Activated CD8-positive, alpha-beta memory T cell treated with anti-CD3 and anti-CD28 coated beads, Interleukin-2, amount 50 U/mL, for 24 hours (primary cell): Measurements from ENCODE around the gene ALOX15.
"Not testable (repeated sequence)": the region's sequence is repeated elsewhere in the genome, so short reads cannot be mapped to it uniquely, and the experiment has no call there.

Experiments used
- DNase-seq: peaks from one replicate; pipeline ENCODE4 v3.0.0-alpha.2; 2020; ENCODE audit errors: extremely low read depth

ALOX15 gene

GRCh38 chr17:4594931-4595684, 46.4 kb downstream of the ALOX15 start:
- no peak for DNase-seq

- no peak for DNase-seq
Measured at GRCh38 chr17:4594406-4594805, 47.1 kb downstream of the ALOX15 start.

GRCh38 chr17:4593021-4593421, 48.5 kb downstream of the ALOX15 start:
- no peak for DNase-seq

GRCh38 chr17:4592240-4593005, 49.1 kb downstream of the ALOX15 start:
- DNase-seq: no peak

GRCh38 chr17:4591529-4591928, 49.9 kb downstream of the ALOX15 start:
- DNase-seq: no peak

GRCh38 chr17:4590981-4591453, 50.5 kb downstream of the ALOX15 start:
- no peak for DNase-seq

GRCh38 chr17:4590042-4590441, 51.4 kb downstream of the ALOX15 start:
- not testable (repeated sequence) for DNase-seq

- DNase-seq: no peak
Measured at GRCh38 chr17:4588898-4589625, 52.4 kb downstream of the ALOX15 start.

GRCh38 chr17:4588391-4588790, 53.1 kb downstream of the ALOX15 start:
- DNase-seq: no peak

GRCh38 chr17:4587803-4588202, 53.7 kb downstream of the ALOX15 start:
- no peak for DNase-seq

- DNase-seq: no peak
Measured at GRCh38 chr17:4587195-4587594, 54.3 kb downstream of the ALOX15 start.

- no peak for DNase-seq
Measured at GRCh38 chr17:4586043-4586442, 55.4 kb downstream of the ALOX15 start.

GRCh38 chr17:4585638-4585994, 55.9 kb downstream of the ALOX15 start:
- DNase-seq: no peak

- DNase-seq: no peak
Measured at GRCh38 chr17:4584917-4585637, 56.4 kb downstream of the ALOX15 start.

GRCh38 chr17:4584101-4584916, 57.2 kb downstream of the ALOX15 start, which contains the start of gene SMTNL2:
Gene SMTNL2, plus strand, starts transcription at chr17:4584529. Its CDS starts 77 bp downstream, at chr17:4584606.
- DNase-seq: no peak

- no peak for DNase-seq
Measured at GRCh38 chr17:4583782-4584100, 57.7 kb downstream of the ALOX15 start.

GRCh38 chr17:4583206-4583605, 58.3 kb downstream of the ALOX15 start:
- DNase-seq: no peak

GRCh38 chr17:4582691-4583090, 58.8 kb downstream of the ALOX15 start:
- no peak for DNase-seq

- no peak for DNase-seq
Measured at GRCh38 chr17:4582101-4582501, 59.4 kb downstream of the ALOX15 start.
